ENCODE results near the gene COG6. TPM values are rescaled to one million over a fixed set of nuclear protein-coding genes. Genes with fewer than 3 reads are reported as not detected.

The COG6 gene
- total and polyA plus RNA-seq, 7 donors, result 4.3 to 26.4 (median 9.8) TPM

DNA sequence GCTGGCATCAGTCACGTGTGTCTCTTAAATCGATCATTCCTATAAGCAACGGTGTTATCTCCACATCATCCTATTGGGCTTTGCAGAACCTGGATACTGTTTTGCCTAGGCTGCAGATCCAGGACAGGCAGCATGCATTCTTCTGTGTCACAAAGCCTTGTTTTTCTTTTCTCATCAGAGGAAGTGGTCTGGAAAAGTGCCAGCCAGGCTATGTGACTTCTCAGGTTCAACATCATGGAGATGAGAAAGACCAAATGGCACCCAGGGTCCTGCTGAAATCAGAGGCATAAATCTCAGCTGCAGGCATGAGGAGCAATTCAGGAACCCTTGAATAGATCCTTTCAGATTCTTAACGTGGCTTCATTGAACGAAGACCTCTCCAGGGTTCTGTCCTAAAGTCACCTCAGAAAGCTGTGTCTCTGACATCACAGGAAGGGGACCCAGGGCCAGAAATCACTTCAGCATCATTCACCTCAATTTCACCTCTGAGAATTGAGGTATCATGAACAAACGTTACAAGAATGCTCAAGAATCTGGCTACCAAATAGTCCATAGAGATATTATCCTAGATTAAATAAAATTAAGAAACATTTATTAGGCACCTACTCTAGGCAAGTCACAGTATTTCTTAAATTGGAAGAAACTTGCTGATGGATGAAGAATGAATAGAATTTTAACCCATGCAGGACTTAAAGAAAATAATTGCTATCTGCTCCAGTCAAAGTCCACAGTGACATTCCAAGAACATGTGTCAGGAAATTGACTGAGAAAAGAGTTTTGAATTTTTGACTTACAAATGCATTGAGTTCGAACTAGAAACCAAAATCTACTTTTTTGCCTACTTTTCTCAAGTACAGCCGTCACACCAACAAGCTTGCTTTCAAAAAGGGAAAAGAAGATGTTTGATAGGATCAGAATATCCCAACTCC, 124.1 kb downstream of the COG6 start:
- intact Hi-C loops (cut with DNase I), result loop anchor here in 1 of 2 donors (10.0 kb wide), 1 partner anchor 905 kb away; no protein-coding TSS in a partner anchor
- no peak for DNase-seq
- TF ChIP-seq, protein P1, sequence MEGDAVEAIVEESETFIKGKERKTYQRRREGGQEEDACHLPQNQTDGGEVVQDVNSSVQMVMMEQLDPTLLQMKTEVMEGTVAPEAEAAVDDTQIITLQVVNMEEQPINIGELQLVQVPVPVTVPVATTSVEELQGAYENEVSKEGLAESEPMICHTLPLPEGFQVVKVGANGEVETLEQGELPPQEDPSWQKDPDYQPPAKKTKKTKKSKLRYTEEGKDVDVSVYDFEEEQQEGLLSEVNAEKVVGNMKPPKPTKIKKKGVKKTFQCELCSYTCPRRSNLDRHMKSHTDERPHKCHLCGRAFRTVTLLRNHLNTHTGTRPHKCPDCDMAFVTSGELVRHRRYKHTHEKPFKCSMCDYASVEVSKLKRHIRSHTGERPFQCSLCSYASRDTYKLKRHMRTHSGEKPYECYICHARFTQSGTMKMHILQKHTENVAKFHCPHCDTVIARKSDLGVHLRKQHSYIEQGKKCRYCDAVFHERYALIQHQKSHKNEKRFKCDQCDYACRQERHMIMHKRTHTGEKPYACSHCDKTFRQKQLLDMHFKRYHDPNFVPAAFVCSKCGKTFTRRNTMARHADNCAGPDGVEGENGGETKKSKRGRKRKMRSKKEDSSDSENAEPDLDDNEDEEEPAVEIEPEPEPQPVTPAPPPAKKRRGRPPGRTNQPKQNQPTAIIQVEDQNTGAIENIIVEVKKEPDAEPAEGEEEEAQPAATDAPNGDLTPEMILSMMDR (IDR thresholded peaks at IDR 0.05), result no peak
- 75 to 76% (median 75%) methylated on average over 8 of the region's 8 CpGs for WGBS, 3 donors
- ATAC-seq, result no peak
- H3K36me3 ChIP-seq (ENCODE audit: insufficient read depth in 1 of 2, low read depth in 1 of 2), result no peaks in the 10 kb centered on the region
- H3K27ac ChIP-seq, result no peak overlapping the region
- no peak overlapping the region for H3K4me3 ChIP-seq
- no peaks in the 10 kb centered on the region for H3K4me1 ChIP-seq
- no peaks in the 10 kb centered on the region for H3K27me3 ChIP-seq (ENCODE audit: insufficient read depth in 3 of 3, low read length in 2 of 3)
- no peaks in the 10 kb centered on the region for H3K9me3 ChIP-seq

DNA sequence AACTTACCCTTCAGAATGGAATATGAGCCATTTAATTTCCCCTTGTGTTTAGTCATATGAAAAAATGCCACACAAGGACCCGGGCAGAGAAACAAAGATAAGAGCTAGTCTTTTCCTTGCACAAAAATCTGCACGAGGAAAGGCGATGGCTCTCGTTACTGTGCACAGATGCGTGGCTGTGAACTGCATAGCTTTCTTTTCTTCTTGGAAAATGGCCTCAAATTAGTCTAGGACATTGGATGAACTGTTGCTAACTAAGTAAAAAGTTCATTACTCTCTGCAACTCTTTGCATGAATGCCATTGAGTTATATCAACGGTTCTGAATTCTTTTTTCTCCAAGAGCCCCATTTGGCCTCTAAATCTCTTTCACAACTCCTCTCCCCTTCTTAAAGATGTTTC, 125.2 kb downstream of the COG6 start:
- H3K4me3 ChIP-seq, result no peak overlapping the region
- no peaks in the 10 kb centered on the region for H3K36me3 ChIP-seq (ENCODE audit: insufficient read depth in 1 of 2, low read depth in 1 of 2)
- intact Hi-C loops (cut with DNase I), result loop anchor here in 1 of 2 donors (10.0 kb wide), 1 partner anchor 904 kb away; no protein-coding TSS in a partner anchor
- ATAC-seq (no peak), DNase-seq (no peak)
- TF ChIP-seq, protein P1 (IDR thresholded peaks at IDR 0.05), result no peak
- 55 to 60% (median 58%) methylated on average over 6 of the region's 6 CpGs for WGBS, 3 donors
- no peaks in the 10 kb centered on the region for H3K27me3 ChIP-seq (ENCODE audit: insufficient read depth in 3 of 3, low read length in 2 of 3)
- no peaks in the 10 kb centered on the region for H3K4me1 ChIP-seq
- H3K9me3 ChIP-seq, result no peaks in the 10 kb centered on the region
- H3K27ac ChIP-seq, result no peak overlapping the region

DNA sequence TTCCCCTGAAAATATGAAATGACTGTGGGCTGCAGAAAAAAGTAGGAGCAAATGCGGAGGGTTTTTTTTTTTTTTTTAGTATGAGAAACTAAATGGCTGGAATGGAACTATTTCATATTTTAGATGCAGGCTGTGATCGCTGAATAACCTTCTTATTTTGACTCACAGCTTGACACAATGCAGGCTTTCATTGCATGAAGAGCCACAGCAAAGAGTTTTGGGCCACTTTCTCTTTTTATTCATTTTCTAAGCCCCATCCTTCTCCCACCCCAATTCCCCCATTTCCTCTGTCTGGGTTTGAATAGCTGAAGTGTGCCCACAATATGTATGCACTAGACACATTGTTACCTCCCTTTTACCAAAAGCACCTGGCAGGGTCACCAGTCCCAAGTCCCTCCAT, 125.9 kb downstream of the COG6 start:
- H3K4me1 ChIP-seq, result no peaks in the 10 kb centered on the region
- DNase-seq (no peak), ATAC-seq (no peak)
- no peaks in the 10 kb centered on the region for H3K9me3 ChIP-seq
- no peaks in the 10 kb centered on the region for H3K27me3 ChIP-seq (ENCODE audit: insufficient read depth in 3 of 3, low read length in 2 of 3)
- no peaks in the 10 kb centered on the region for H3K36me3 ChIP-seq (ENCODE audit: insufficient read depth in 1 of 2, low read depth in 1 of 2)
- TF ChIP-seq, protein P1 (IDR thresholded peaks at IDR 0.05), result no peak
- intact Hi-C loops (cut with DNase I), result loop anchor here in 1 of 2 donors (10.0 kb wide), 1 partner anchor 903 kb away; no protein-coding TSS in a partner anchor
- no peak overlapping the region for H3K27ac ChIP-seq
- 82 to 92% (median 89%) methylated on average over 2 of the region's 2 CpGs for WGBS, 3 donors
- no peak overlapping the region for H3K4me3 ChIP-seq

DNA sequence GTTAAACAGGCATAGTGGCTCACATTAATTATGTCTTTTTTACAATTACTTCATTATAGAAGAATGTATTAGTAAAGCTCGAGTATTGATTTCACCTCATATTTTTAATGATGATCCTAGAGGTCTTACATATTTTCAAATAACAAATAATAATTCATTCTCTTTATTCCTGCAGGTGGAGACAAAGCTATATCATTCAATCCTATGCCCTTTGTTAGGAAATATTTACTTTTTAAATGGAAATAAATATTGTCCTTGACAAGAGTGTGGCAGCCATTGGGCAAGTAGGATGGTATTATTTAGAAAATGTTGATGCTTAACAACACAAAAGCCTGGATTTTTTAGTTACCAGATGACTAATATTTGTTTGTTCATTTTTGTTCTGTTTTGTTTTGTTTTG, 127.6 kb downstream of the COG6 start:
- WGBS, 3 donors, result 84 to 87% (median 86%) methylated on average over 1 of the region's 1 CpG
- Histone ChIP-seq H3K36me3 (ENCODE audit: insufficient read depth in 1 of 2, low read depth in 1 of 2) (no peaks in the 10 kb centered on the region), H3K4me3 (no peak overlapping the region), H3K9me3 (no peaks in the 10 kb centered on the region), H3K27ac (no peak overlapping the region), H3K4me1 (no peaks in the 10 kb centered on the region), H3K27me3 (ENCODE audit: insufficient read depth in 3 of 3, low read length in 2 of 3) (no peaks in the 10 kb centered on the region)
- intact Hi-C loops (cut with DNase I), result loop anchor here in 1 of 2 donors (10.0 kb wide), 1 partner anchor 902 kb away; no protein-coding TSS in a partner anchor
- TF ChIP-seq, protein P1 (IDR thresholded peaks at IDR 0.05), result no peak
- ATAC-seq (no peak), DNase-seq (no peak)

All from psoas muscle (tissue), 8 donors.